Stimulated activated CD4-positive, alpha-beta T cell treated with anti-CD3 and anti-CD28 coated beads, Interleukin-1b, Interleukin-23, amount 100 ng/mL, for 4 hours (primary cell): ENCODE data around the gene IL12RB2.
"Not testable (repeated sequence)": the region's sequence is repeated elsewhere in the genome, so short reads cannot be mapped to it uniquely, and the experiment has no call there.

Source experiments
- DNase-seq, 2 donors: peaks; one replicate each; pipeline ENCODE4 v3.0.0-alpha.2; 2020; ENCODE audit warnings: low read depth in 2 of 2

The IL12RB2 gene

DNA sequence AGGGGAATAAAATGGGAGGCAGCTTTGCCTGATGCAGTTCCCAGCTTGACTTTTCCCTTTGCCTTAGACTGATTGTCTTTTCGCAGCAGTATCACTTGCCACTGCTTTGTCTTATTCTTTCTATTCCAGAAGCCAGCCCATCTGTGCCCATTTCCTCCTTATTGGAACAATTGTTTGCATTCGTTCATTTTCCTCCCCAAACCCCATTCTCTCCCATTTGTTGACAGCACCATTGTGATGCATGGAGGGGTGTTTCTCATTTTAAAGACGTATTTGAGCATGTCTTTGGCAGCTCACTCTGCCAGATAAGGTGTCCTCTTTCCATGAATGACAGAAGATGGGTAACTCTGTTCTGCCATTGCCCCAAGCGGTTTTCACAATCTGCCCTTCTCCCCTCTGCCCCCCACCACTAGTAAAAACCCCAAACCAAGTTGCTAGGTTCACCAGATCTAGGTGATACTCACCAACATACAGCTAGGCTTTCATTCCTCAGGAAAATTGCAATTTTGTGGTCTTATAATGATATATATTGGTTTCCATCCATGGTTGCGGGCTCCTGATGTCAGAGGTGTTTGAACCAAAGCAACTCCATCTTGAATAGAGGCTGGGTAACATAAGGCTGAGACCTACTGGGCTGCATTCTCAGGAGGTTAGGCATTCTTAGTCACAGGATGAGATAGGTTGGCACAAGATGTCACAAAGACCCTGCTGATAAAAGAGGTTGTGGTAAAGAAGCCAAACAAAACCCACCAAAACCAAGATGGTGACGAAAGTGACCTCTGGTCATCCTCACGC lies 91.7 kb downstream of the IL12RB2 start:
- no peak for DNase-seq

DNA sequence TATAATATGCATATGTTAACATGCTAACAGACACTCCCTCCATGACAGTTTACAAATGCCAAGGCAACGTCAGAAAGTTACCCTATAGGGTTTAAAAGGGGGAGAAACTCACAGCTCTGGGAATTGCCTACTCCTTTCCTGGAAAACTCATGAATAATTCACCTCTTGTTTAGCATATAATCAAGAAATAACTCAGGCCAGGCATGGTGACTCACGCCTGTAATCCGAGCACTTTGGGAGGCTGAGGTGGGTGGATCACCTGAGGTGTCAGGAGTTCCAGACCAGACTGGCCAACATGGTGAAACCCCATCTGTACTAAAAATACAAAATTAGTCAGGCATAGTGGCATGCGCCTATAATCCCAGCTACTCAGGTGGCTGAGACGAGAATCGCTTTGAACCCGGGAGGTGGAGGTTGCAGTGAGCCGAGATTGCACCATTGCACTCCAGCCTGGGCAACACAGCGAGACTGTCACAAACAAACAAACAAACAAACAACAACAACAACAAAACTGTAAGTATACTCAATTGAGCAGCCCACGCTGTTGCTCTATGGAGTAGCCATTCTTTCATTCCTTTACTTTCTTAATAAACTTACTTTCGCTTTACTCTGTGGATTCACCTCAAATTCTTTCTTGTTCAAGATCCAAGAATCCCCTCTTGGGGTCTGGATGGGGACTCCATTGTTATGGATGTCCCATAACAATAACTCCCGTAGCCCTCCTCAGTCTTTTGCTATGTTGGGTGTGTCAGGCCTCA lies 92.5 kb downstream of the IL12RB2 start:
- peak in 1 of 2 donors; percentile 22 for DNase-seq

DNA sequence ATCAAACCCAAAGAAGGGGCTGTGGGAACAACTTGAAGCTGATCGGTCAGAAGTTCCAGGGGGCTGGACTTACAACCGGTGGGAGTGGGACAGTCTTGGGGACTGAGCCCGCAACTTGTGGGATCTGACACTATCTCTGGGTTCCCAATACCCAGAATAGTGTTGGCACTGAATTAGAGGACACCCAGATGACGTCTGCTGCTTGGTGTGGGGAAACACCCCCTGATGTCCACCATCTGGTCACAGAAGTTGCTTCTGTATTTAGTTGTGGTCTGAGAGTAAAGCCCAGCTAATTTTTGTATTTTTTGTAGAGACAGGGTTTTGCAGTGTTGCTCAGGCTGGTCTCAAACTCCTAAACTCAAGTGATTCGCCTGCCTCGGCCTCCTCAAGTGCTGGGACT lies 93.8 kb downstream of the IL12RB2 start:
- DNase-seq = no peak

DNA sequence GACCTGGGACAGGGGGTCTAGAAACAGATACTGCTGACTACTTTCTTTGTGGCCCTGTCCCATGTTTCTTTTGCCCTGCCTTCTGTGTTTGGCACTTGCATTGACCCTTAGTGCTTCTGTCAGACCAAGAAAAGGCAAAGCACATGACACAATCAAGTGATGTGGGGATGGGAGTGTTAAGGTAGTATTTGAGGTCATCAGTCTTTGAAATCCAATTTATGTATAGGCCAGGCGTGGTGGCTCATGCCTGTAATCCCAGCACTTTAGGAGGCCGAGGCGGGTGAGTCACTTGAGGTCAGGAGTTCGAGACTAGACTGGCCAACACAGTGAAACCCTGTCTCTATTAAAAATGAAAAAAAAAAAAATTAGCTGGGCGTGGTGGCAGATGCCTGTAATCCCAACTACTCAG lies 96.5 kb downstream of the IL12RB2 start:
- no peak for DNase-seq

DNA sequence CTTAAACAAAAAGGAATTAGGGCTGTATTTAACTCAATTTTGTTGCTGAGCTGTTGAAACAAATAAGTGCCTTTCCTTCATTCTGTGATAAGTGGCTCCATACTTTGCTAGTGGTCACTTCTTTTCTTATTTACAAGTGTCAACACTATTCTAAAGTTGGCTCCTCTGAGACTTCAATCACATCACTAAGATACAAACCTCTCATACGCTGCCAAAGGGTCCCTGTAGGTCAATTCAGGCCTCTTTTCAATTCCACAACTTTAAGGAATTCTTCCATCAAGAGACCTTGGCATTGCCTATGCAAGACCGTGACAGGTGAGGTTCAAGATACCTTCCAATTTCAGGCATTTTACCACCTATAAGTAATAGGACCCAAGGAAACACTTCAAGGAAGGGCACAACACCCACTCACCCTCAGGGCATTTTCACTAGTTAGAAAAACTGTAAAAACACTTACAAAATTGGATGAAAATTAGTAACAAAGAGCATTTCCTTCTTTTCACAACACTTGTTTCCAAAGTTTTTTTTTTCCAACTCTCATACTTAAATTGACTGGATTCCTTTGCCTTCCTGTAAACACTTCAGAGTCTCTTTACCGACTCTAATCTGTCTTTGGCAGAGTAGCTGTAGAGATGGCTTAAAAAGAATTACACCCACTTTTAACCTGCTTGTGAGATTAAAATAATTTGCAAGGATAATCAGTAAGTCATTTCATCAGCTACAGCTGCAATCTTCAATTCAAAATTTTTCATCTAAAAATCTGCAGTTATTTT lies 98.0 kb downstream of the IL12RB2 start:
- DNase-seq = no peak

DNA sequence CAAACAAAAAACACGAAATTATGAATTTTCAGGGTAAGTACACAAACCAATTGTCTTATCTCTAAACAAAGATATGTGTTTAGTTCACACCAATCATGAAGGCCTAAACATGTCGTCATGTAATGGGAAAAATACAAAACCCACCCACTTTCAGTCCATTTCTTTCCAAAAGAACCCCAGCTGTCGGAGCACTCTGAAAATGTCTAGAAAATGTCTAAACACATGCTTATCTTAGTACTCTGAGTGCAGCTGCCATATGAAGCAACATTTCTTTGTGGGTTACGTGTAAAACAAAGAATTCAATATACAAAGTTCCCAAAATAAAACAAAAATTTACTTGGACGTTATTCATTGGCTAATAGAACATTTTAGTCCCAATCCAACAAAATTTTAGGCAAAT lies 99.8 kb downstream of the IL12RB2 start:
- no peak for DNase-seq

DNA sequence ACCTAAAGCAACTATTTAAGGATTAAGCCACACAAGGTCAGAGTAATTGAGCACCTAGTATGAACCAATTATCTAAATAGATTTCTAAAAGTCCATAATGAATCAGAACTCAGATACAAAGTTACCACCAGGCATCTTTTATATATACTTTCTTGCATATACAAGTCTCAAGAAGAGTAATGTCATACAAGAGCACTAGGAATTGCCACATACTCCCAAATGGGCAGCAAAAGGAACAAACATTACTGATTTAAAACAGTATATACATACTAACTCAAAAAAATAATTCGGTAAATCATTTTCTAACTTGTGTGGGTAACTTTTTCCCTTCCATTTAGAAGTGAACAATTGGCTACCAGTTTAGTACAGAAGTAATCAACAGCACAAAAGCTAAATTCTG lies 100.5 kb downstream of the IL12RB2 start:
- no peak for DNase-seq

DNA sequence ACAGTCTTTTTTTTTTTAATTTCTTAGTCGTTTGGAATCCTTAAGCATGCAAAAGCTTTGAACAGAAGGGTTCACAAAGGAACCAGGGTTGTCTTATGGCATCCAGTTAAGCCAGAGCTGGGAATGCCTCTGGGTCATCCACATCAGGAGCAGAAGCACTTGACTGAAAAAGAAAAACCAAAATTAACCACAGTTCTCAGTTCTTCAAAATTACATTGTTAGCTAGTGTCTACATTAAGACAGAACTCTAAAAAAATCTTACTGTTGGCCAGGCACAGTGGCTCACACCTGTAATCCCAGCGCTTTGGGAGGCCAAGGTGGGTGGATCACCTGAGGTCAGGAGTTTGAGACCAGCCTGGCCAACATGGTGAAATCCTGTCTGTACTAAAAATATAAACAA lies 105.4 kb downstream of the IL12RB2 start:
- DNase-seq = not testable (repeated sequence)

DNA sequence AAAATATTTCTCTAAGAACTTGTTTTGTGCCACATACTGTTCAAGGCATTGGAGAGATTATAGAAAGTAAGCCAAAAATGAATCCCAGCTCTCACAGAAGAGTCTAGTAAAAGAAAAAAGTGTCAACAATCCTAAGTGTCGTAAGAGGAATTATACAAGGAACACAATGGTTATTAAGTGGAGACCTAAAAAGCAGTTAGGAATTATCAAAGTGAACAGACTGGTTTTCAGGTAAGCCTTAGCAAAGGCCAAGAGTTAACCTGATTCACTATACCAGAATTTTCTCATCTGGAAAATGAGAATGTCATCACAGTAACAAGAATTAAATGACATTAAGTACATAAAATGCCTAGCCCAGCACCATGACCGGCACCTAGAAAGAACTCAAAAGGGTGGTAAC lies 106.9 kb downstream of the IL12RB2 start:
- DNase-seq = no peak

DNA sequence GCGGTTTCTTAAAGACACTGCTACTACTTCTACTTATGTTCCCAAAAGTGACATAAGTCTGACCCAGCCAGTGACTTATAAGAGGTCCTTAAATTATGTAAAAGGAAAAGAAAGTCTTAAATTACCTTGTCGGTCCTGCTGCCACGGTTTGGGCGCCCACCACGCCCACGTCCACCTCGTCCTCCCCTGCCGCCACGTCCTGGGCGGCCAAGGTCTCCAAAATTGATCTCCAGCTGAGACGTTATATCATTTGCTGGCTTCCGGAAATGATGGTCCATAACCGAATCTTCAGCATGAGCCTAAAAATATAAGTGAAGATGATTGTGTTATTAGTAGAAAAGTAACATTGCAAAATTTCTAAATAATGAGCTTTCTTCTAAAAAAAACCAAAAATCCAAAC lies 107.4 kb downstream of the IL12RB2 start:
- DNase-seq = no peak

DNA sequence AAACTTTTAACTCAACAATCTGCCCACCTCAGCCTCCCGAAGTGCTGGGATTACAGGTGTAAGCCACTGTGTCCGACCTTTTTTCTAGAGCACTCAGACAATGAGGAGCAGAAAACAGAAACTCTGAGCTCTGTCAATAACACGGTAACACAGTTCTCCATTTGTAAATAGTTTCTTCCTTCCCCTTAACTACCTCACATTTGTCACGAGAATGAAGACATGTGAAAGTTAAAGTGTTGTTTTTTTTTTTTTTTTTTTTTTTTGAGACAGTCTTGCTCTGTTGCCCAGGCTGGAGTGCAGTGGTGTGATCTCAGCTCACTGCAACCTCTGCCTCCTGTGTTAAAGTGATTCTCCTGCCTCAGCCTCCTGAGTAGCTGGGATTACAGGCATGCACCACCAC lies 110.1 kb downstream of the IL12RB2 start:
- DNase-seq = not testable (repeated sequence)

DNA sequence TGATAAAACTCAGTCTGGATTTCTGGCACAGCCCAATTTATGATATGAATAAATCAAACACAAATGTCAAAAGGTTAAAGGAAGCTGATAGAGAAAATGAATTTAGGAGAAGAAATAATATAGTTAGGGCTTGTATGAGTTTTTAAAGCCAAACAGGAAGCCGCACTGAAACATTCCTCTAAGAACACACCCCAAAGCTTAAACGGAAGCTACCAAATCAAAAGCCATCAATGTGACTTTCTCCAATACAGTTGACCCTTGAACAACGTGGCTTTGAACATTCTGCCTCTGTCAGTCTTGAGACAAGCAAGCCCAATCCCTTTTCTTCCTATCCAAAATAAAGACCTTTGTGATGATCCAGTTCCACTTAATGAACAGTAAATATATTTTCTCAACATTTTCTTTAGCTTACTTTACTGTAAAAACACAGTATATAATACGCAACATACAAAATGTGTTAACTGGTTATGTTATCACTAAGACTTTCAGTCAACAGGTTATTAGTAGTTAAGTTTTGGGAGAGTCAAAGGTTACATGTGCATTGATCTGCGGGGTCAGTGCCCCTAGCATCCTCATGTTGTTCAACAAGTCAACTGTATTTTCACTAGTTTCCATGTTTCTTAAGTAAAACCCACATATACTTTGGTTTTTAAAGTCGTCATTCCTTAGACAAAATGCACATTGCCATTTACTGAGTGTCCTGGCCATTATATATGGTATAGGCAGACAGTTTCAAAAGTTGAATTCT lies 111.3 kb downstream of the IL12RB2 start:
- no peak for DNase-seq

DNA sequence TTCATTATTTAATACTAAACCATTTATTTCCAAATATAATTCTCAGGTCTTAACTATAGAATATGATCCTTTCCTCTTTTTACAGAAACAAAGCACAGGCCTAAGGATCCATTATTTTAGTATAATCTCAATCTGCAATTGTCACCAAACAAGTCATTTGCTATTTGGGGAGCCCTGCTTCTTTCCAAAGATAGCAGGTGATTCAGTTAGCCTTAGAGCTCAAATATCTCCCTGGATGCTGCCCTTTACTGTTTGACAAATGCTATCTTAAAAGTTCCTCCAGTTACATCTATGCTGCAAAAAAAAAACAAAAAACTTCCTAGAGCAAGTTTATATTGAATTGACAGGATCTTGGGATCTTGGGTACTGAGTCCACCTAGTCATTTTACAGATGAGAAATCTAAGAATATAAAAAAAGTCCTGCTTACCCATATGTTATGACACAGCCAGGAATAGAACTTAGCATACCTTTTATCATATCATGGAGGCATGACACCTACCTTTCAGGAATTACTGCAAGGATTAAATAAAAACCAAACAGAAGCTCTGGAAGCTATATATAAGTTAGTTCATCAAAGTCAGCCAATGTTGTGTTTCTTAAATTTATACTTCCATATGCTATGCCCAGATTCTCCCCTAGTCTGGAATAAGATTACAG lies 113.3 kb downstream of the IL12RB2 start:
- DNase-seq = no peak

DNA sequence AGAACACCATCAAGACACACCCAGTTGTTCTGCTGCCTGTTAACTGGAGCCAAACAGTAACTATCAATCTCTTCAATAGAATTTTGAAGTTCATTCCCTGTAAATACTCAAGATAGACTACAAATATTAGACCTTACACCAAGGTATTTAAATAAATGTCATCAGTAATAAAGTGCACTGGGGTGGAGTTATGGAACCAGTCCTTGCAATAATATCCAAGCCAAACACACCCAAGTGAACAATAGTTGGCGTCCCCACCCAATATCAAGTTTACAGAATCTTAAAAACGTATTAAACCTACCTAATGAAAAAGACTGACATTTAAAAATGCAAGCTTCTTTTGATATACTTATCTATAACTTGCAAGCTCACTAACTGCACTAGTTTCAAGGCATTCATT lies 119.8 kb downstream of the IL12RB2 start:
- DNase-seq = no peak

DNA sequence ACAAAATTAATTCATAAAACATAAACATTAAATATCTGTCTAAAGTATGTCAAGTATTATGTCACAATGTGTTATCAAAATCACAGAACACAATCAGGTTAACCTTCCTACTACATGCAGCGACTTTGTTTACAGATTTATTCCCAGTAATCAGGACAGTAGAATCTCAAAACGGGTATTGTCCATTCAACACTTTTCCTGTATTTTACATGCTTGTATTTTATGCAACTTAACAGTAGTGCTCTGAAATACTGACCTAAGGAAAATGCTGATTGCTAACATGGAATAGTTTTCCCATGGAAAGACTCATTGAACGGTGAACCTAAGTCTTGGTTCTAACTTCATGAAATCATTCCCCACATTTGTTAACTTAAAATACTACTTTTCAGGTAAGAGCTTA lies 120.3 kb downstream of the IL12RB2 start:
- DNase-seq = no peak

DNA sequence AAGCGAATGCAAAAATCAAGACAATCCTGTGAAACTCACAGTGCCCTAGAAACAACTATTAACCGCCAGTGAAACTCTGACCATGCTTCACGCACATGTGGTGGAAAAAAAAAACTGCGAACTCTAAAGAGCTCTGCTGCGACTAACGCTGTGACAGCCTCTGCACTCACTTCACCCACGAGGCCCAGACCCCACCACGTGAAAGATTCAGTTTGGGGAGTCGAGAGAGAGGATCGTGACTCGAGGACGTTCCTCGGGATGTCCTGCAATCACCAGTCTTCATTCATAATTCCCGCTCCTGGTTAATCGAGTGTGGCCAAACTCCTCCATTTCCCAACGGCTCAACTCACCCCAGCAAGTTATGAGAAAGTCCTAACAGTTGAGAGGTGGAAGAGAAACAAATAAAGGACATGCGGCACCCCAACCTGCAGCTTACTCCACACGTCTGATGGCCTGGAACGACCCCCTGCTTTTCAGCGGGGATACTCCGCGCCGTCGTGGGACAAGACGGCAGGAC lies 121.4 kb downstream of the IL12RB2 start:
- DNase-seq = peak; percentile 44 to 51

DNA sequence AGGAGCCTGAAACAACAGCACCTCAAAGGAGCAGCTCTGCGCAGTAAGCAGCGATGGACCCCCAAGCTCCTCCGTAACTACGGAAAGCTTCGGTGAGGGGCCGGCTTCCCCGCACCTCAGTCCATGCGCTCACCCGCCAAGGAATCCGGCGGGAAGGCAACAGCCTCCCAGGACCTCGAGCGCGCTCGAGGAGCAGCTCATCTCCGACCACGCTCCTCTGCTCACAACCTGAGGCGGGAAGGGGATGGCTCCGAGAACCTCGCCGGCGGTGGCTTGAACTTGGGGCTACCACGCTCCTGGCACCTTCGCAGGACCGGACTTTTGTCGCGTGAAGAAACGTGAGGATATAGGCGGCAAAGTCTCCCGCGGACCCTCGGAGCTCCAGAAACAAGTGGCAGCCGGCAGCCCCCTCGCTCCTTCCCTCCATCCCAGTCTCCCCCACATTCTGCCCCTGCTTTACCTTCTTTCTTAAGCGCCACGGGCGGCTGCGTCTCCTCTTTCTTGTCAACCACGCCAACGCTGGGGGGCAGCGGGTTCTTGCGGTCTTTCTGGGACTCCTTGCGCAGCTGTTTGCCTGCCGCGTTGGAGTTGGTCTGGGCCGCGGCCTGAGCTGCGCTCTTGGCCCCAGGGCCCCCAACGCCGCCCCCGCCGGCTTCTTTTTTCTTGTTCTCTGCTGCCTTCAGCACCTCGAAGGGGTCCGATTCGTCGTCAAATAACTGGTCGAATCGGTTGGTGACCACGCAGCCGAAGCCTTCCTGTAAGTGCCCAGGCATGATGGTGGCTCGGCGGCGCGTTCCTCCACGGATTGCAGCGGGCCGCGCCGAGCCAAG lies 122.1 kb downstream of the IL12RB2 start:
- peak; percentile 25 to 37 for DNase-seq

DNA sequence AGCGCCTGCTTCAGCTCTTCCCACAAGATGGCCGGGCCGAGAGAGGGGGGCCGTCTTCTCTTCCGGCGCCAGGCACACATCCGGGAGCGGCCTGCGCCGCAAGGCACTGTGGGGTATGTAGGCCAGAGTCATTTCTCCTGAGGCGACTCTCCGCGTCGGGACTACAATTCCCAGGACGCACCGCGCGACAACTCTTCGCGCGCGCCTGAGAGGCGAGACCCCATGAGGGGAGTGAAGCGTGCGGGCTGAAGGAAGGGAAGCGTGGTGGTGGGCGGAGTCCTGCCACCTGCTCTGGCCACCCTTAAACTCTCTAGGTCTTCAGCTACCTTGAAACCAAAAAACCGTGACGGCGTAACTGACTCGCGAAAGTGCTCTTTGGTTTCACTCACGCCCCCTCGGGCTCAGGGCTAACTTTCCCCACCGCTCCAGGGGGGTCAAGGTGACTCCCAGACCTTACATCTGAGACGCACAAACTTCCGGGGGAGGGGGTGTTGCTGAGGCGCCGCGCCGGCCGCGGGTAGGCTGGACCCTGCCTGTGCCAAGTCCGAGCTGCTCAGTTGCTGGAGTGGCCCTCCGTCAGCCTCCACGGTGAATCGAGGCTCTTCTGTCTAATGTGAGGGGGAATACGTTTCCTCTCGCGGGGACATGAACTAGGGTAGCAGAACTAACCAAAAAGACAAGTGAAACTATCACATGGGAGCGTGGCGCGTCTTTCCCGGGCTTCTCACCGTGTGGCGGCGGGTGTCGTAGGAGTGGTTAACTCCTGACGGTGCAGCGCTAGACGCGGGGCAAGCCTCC lies 122.9 kb downstream of the IL12RB2 start, which contains the start of gene SERBP1:
TSS of gene SERBP1 (minus strand) at position 45 of the 798 bp plus-strand sequence. CDS start 102 bp downstream, outside the sequence.
- peak; percentile 86 to 90 for DNase-seq

DNA sequence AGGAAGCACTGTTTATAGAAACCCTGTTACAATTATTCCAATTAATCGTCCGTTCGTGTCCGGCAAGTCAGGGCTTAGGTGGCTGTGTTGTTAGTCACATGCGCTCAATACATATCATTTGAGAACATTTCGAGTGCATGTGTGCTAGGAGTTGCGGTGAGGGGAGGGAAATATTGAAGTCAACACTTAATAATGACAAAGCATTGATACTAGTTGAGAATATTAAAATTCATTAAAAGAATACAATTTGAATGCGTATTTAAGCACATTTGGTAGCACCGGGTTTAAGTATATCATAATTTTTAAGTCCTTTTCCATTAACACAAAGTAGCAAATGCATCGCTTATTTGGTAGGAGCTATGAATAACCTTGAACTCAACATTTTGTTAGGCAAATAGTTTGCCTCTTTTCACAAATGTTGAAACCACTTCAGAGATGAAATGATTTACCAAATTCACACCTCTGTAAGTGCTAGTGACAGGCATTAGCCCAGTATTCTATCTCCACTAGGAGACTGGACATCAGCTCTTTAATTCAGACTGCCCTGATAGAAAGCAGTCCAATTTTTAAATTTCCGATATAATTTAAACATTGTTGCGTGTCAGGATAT lies 123.6 kb downstream of the IL12RB2 start:
- no peak for DNase-seq
